Measurements from ENCODE around the gene GATA6.

Gene GATA6

DNA sequence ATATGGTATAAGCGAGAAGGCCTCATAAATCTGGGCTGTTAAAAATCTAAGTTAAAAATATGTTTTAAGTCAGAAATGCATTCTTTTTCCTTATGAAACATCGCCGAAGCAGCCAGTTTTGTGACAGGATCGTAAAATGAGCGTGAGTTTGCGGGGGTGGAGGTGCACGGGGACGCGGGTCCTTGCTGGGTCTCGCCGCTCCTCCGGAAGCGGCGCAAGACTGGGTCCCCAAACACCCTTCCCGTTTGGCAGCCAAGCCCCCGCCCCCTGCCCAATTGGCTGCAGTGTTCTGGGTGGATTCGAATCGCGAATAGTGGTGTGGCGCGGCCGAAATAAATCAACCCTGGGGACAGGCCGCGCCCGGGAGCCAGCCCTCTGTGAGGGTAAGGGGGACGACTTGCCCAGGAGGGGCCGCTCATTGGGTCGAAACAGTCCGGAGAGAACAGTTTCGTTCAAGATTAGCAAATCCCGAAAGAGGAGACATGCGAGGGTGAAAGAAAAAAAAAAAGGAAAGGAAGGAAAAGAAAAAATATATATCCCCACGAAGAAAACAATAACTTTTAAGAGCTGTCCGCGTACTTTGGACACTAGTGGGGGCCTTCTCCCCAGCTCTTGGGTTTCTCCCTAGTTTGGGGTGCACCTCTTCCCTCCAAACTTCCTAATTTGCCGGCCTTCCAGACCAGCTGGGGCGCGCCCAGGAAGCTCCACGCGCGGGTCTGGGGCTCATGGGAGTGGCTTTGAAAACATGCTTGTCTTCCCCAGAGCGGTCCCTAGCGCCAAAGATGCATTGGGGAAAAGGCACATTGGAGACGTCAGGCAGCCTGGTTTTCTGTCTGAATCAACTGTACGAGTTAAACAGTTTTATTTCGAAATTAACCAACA lies 3.1 kb upstream of the GATA6 start:
- no peak for DNase-seq (ENCODE audit: low read depth in 2 of 2, low spot score in 1 of 2)

DNA sequence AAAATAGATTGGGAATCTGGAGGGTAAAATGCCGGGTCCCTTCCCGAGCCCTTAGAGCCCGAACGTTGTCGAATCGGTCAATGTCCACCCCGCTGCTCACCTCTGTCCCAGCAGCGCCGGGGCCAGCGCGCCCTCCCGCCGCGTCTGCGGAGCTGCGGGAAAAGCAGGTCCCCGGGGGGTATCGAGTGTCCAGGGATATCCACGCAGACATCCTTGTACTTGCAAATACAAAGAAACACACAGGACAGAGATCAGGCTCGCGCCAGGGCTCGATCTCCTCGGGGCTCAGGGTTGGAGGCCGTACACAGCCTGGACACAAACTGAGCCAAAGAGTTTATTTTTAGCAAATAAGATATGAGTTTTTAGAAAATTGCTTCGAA lies 2.3 kb upstream of the GATA6 start:
- DNase-seq (ENCODE audit: low read depth in 2 of 2, low spot score in 1 of 2) = no peak

GRCh38 chr18:22167471-22168241 lies 1.7 kb upstream of the GATA6 start:
- DNase-seq (ENCODE audit: low read depth in 2 of 2, low spot score in 1 of 2) = no peak

DNA sequence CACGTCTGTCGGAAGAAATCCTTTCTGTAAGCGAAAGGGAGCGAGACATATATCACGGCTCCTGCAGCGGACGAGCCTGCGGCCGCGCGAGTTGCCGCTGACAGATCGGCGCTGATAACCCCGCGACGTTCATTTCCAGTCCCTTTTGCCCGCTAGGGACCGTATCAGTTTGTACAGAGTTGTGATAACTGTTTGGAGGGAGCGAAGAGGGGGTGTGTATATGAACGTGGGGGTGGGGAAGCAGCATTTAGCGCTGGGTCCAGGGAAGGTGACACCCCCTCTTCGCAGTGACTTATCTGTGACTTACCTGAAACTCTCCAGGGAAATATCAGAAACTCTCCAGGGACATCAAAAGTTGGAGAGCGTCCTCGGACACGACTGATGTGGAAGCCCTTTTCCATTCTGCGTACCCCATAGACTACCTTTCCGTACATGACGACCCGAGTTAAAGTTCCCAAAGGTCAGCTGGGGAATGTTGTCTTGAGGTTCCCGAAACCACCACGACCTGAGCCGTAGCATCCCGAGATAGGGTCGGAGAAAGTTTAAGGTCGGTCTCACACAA lies 948 bp upstream of the GATA6 start:
- DNase-seq (ENCODE audit: low read depth in 2 of 2, low spot score in 1 of 2) = no peak

GRCh38 chr18:22169889-22170420 lies 566 bp downstream of the GATA6 start:
- DNase-seq (ENCODE audit: low read depth in 2 of 2, low spot score in 1 of 2) = no peak

DNA sequence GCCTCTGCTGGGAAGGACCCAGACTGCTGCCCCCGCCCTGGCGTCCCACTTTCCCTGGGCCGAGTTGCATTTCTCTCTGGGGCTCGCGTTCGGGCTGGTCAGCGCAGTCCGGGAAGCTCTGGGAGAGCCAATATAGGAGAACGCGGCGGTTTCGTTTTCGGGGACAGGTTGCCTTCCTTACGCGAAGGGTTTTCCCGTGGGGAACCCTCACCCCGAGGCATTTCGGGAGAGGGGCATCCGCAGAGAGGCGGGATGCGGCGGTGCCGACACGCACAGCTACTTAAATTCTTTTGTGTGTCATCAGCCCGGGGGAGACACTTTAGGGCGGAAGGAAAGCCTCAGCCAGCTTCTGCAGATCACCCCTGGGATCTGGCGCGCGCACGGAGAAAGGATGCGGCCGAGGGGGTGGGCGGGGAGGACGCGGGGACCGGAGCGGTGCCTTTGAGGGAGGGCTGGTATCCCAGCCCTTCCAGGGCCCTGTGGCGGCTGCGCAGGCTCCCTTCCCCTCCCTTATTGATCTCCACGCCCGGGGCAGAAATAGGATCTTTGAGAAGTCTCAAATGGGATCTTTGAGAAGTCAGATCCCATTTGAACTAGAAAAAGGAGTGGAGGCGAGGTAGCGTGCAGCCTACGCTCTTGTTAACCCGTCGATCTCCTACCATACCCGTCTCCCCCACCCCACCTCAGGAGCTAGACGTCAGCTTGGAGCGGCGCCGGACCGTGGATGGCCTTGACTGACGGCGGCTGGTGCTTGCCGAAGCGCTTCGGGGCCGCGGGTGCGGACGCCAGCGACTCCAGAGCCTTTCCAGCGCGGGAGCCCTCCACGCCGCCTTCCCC lies 1.2 kb downstream of the GATA6 start:
- no peak for DNase-seq (ENCODE audit: low read depth in 2 of 2, low spot score in 1 of 2)

GRCh38 chr18:22171258-22172119 lies 2.1 kb downstream of the GATA6 start:
- no peak for DNase-seq (ENCODE audit: low read depth in 2 of 2, low spot score in 1 of 2)

DNA sequence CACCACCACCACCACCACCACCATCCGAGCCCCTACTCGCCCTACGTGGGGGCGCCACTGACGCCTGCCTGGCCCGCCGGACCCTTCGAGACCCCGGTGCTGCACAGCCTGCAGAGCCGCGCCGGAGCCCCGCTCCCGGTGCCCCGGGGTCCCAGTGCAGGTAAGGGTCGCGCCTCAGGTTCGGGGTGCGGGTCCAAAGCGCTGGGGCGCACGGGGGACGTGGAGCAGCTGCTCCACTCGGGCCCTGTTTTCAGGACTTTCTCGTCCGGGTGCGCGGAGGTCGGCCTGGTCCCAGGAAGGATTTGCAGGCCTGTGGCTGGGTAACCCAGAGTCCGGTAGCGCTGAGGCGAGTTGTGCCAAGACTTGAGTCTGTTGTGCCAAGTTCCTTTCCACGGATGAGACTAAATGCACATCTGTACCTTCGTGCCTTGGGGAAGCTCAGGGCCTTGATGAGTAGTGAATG lies 2.8 kb downstream of the GATA6 start:
- DNase-seq (ENCODE audit: low read depth in 2 of 2, low spot score in 1 of 2) = no peak

DNA sequence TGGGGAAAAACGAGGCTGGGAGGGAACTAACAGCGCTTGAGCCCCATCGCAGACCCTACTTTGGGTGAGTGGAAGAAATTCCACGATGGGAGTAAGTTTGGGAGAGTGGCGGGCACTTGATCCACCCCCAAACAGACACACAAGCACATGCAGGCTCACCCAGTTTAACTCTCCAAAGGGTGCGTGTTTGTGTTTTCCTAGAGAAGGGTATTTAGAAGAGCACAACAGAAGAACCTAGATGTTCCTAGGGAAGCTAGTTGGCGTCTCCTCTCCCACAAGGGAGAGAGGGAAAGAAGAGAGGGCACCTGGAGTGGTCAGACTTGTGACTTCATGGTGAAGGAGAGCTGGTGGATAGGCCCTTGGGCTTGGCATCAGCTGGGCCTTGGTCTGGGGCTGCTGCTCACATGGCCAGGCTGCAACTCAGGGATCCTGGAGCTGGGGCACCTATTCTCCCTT lies 3.2 kb downstream of the GATA6 start:
- no peak for DNase-seq (ENCODE audit: low read depth in 2 of 2, low spot score in 1 of 2)

- no peak for DNase-seq (ENCODE audit: low read depth in 2 of 2, low spot score in 1 of 2)
These were observed 4.0 kb downstream of the GATA6 start for GRCh38 chr18:22173221-22173927.

- DNase-seq (ENCODE audit: low read depth in 2 of 2, low spot score in 1 of 2) = no peak
These were observed 4.5 kb downstream of the GATA6 start for GRCh38 chr18:22173928-22174301.

DNA sequence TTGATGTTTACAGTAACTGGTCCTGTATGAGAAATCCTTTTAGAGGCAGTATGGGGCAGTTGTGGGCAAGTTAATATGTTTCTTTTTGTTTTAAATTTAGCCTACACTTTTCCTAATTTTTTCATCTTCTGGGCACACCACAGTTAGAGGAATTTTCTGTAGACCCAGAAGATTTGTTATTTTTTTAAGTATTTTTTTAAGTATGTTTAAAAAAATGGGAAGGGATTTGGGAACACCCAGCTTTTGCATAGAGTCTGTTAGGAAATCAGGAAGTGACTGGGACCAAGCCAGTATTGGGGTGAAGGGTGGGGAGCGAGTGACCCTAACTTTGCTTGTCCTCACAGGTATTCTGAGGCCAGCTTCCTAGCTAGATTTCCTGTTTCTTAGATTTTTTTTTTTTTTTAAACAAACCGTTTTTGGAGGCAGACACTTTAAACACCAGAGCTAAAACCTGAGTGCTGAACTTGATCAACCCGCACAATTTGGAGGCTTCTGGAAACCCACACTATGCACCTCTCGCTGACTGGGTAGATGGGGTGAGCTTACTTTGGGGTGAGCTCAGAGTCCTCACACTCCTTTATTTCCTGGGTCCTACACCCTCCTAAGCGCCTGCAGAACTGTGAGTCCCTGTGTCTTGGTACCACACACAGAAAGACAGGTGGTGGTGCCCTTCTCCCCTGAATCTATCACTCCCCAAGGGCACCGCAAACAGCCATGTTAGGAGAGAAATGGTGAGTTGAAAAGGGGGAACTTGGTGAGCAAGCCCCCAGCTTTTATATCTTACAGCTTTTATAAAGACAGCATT lies 5.2 kb downstream of the GATA6 start:
- no peak for DNase-seq (ENCODE audit: low read depth in 2 of 2, low spot score in 1 of 2)

GRCh38 chr18:22175346-22175745 lies 6.0 kb downstream of the GATA6 start:
- no peak for DNase-seq (ENCODE audit: low read depth in 2 of 2, low spot score in 1 of 2)

DNA sequence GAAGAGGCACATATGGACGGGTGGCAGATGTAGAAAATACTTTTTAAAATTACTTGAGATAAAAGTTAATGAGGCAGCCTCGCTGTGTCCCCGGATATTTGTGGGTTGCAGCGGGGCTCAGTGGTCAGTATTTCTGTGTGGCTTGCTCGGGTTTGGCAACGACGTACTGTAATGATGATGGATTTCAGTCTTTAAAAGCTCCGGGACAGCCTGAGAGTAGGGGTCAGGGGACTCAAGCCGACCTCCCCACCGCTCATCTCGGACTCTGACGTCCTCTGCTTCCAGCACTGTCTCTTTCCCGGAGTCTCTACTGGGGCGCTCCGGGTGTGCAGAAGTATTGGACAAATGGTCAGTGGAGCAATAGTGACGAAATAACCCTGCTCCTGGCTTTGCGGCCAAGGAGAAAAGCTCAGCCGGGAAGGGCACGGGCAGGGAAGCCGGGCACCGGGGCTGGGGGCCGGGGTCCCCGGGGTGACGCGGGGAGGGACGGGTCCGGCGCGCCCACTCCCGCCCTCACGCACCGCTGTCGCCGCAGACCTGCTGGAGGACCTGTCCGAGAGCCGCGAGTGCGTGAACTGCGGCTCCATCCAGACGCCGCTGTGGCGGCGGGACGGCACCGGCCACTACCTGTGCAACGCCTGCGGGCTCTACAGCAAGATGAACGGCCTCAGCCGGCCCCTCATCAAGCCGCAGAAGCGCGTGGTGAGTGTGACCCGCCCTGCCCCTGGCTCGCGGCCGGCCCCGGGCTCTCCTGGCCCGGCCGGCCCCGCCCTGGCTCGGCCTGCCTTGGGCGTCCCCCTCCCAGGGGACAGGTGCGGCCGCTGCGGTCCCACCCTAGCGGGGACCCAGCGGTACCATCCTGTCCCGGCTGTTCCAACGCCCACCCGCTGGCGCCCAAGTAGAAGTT lies 7.3 kb downstream of the GATA6 start:
- no peak for DNase-seq (ENCODE audit: low read depth in 2 of 2, low spot score in 1 of 2)

DNA sequence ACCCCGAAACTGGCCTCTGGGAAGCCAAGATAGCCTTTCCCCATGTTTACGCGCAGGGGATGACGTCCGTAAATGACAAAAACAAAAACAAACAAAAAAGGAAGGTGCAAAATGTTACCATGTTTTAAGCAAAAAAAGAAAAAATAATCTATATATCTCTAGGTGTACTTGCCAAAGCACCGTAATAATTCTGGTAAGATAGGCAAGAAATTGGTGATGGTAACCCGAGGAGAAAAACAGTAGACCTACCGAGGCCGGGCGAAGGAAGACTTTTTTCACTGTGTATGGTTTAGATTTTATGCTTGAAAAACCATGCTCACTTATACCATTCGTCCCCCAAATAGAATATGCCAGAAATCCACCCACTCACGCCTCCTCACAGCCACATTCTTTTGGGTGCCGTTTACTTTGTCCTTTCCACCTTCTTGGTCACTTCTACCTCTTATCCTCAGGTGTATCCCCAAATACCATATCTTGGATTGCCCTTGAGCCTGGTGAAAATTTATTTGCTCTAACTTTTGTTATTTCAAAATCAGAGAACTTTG lies 8.0 kb downstream of the GATA6 start:
- DNase-seq (ENCODE audit: low read depth in 2 of 2, low spot score in 1 of 2) = no peak

- no peak for DNase-seq (ENCODE audit: low read depth in 2 of 2, low spot score in 1 of 2)
These were observed 9.8 kb downstream of the GATA6 start for GRCh38 chr18:22179174-22179573.

- DNase-seq (ENCODE audit: low read depth in 2 of 2, low spot score in 1 of 2) = no peak
These were observed 10.2 kb downstream of the GATA6 start for GRCh38 chr18:22179631-22180030.
